OCI-LY7 (cell line): Measurements from ENCODE around the gene HSD17B13. TPM values are rescaled to one million over a fixed set of nuclear protein-coding genes. Genes with fewer than 3 reads are reported as not detected.

ENCODE experiments used
- BruUV-seq: library from RNA; stranded (reverse); fragments of 400-500 nt; replicated peaks from 2 replicates; lab custom pipeline; 2021; lab: Mats Ljungman, UMichigan
- CTCF ChIA-PET: fragments of 300-600 bp; sonication (Branson Sonifier 250); formaldehyde crosslinking; loops from one replicate; lab custom pipeline; 2022; ENCODE audit warnings: antibody characterized with exemption; ENCODE audit not compliant: unreplicated experiment; lab: Charles Lee
- POLR2A ChIA-PET: fragments of 300-600 bp; sonication (Branson Sonifier 250); formaldehyde crosslinking; loops from one replicate; lab custom pipeline; 2022; ENCODE audit warnings: antibody characterized with exemption; lab: Charles Lee
- DNase-seq: peaks from one replicate; pipeline ENCODE4 v3.0.0-alpha.2; 2015; ENCODE audit warnings: low spot score
- H2AFZ ChIP-seq: fragments of 200-600 bp; sonication (generic), shearing (Covaris generic); 2 replicates; pipeline ENCODE4 v1.6.1; 2014; ENCODE audit warnings: mild to moderate bottlenecking, antibody characterized with exemption, low read length, moderate library complexity
- H3K27ac ChIP-seq: fragments of 200-600 bp; sonication (generic); 2 replicates; pipeline ENCODE4 v1.5.1; 2014; ENCODE audit warnings: mixed run types, low read depth, mild to moderate bottlenecking, moderate library complexity, low read length, inconsistent platforms; ENCODE audit not compliant: poor library complexity, severe bottlenecking
- H3K36me3 ChIP-seq: fragments of 200-600 bp; sonication (generic); 2 replicates; pipeline ENCODE4 v1.6.1; 2014; ENCODE audit warnings: mild to moderate bottlenecking, antibody characterized with exemption, low read length, moderate library complexity, mixed read lengths; ENCODE audit not compliant: insufficient read depth
- H3K4me1 ChIP-seq: fragments of 200-600 bp; sonication (generic); 2 replicates; pipeline ENCODE4 v1.5.1; 2014; ENCODE audit warnings: mild to moderate bottlenecking, low read length; ENCODE audit not compliant: insufficient read depth, poor library complexity, severe bottlenecking
- H3K4me2 ChIP-seq: fragments of 200-600 bp; sonication (generic); 2 replicates; pipeline ENCODE4 v1.6.1; 2014; ENCODE audit warnings: mild to moderate bottlenecking, low read length
- H3K4me3 ChIP-seq: fragments of 200-600 bp; sonication (generic); 2 replicates; pipeline ENCODE4 v1.5.1; 2014; ENCODE audit warnings: mild to moderate bottlenecking, low read depth, low read length; ENCODE audit not compliant: poor library complexity, severe bottlenecking
- H3K79me2 ChIP-seq: fragments of 200-600 bp; sonication (generic); 2 replicates; pipeline ENCODE4 v1.6.1; 2016; ENCODE audit warnings: low read depth, mild to moderate bottlenecking, low read length, moderate library complexity, mixed read lengths; ENCODE audit not compliant: insufficient read depth
- H3K9me2 ChIP-seq: fragments of 200-600 bp; sonication (generic); 2 replicates; pipeline ENCODE4 v1.6.1; 2016; ENCODE audit warnings: mild to moderate bottlenecking, low read length, mixed read lengths; ENCODE audit not compliant: insufficient read depth
- H3K9me3 ChIP-seq: fragments of 200-600 bp; sonication (generic); 2 replicates; pipeline ENCODE4 v1.6.1; 2014; ENCODE audit warnings: mild to moderate bottlenecking, mixed run types, low read length, mixed read lengths
- H4K20me1 ChIP-seq: fragments of 200-600 bp; sonication (generic); 2 replicates; pipeline ENCODE4 v1.6.1; 2014; ENCODE audit warnings: mild to moderate bottlenecking, antibody characterized with exemption, low read length, moderate library complexity, mixed read lengths; ENCODE audit not compliant: insufficient read depth
- CTCF ChIP-seq: fragments of 200-600 bp; sonication (generic); conservative IDR thresholded peaks from 2 replicates; pipeline ENCODE4 v1.5.1; 2014; ENCODE audit warnings: mild to moderate bottlenecking, antibody characterized with exemption, low read length, moderate library complexity, mixed read lengths
- EZH2phosphoT487 ChIP-seq: fragments of 200-600 bp; sonication (generic); IDR thresholded peaks from 2 replicates; pipeline ENCODE4 v1.6.1; 2018; ENCODE audit warnings: low read depth, borderline replicate concordance, mild to moderate bottlenecking, mixed run types, antibody characterized with exemption, low read length, moderate library complexity, mixed read lengths
- intact Hi-C: fragments of 100-400 bp; cut with micrococcal nuclease; formaldehyde crosslinking; loops from one replicate; pipeline ENCODE4 v1.10.0; 2022; ENCODE audit not compliant: unreplicated experiment
- total RNA-seq, 2 experiments: library from RNA; depleted of rRNA in 1 of 2; stranded (reverse); fragments of >200 nt in 1 of 2; shearing (Covaris generic) in 1 of 2; gene quantifications; 2 replicates each; pipeline ENCODE4 v1.2.3, GENCODE V29; 2014 to 2022

HSD17B13 gene
- total RNA-seq, 2 experiments from 2014 or later = not detected

GRCh38 chr4:87366521-87367162 lies 44.0 kb upstream of the HSD17B13 start:
- Histone ChIP-seq H2AFZ (no peak overlapping the region), H3K4me3 (no peak overlapping the region), H3K27ac (no peak overlapping the region), H3K9me2 (no peaks in the 10 kb centered on the region), H3K36me3 (peaks cover 44% of the 10 kb centered on the region), H3K4me2 (no peak overlapping the region), H3K9me3 (peaks cover 6% of the 10 kb centered on the region; the same call in 1 of the 2 replicates), H3K79me2 (no peaks in the 10 kb centered on the region), H3K4me1 (no peaks in the 10 kb centered on the region), H4K20me1 (no peaks in the 10 kb centered on the region)
- ChIA-PET CTCF (no interaction called here), POLR2A (interaction anchor here (1.0 kb wide), 1 partner anchor 14 kb away, joined by 3 read pairs; no protein-coding TSS in a partner anchor)
- DNase-seq = no peak
- no peak for TF ChIP-seq EZH2phosphoT487
- TF ChIP-seq CTCF = no peak
- BruUV-seq = no TSS peak
- intact Hi-C loops = no loop called here

DNA sequence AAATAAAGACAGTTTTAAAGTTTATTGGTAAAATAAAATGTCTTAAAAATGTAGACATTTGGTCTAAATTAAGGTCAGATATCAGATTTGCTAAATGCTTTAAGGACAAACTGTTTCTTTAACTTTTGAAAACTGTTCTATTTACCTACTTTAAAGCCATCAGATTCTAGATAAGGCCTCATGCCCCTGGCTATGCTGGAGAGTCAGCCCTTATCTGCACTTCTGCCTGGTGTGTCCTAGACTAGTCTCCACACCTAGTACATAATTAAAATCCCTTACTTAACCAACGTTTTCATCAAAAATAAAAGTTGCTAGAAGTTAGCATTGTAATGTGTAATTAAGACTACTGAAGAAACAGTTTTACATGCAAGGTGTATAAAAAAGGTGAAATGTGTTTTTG lies 42.7 kb upstream of the HSD17B13 start:
- ChIA-PET POLR2A (no interaction called here), CTCF (no interaction called here)
- no peaks in the 10 kb centered on the region for H3K9me2 ChIP-seq
- H3K4me1 ChIP-seq = no peaks in the 10 kb centered on the region
- intact Hi-C loops = no loop called here
- peaks cover 6% of the 10 kb centered on the region; the same call in 1 of the 2 replicates for H3K9me3 ChIP-seq
- H3K4me2 ChIP-seq = no peak overlapping the region
- H2AFZ ChIP-seq = no peak overlapping the region
- BruUV-seq = no TSS peak
- TF ChIP-seq CTCF = no peak
- H3K36me3 ChIP-seq = peaks cover 36% of the 10 kb centered on the region
- no peak overlapping the region for H3K27ac ChIP-seq
- H4K20me1 ChIP-seq = no peaks in the 10 kb centered on the region
- no peak for DNase-seq
- no peak overlapping the region for H3K4me3 ChIP-seq
- no peaks in the 10 kb centered on the region for H3K79me2 ChIP-seq

DNA sequence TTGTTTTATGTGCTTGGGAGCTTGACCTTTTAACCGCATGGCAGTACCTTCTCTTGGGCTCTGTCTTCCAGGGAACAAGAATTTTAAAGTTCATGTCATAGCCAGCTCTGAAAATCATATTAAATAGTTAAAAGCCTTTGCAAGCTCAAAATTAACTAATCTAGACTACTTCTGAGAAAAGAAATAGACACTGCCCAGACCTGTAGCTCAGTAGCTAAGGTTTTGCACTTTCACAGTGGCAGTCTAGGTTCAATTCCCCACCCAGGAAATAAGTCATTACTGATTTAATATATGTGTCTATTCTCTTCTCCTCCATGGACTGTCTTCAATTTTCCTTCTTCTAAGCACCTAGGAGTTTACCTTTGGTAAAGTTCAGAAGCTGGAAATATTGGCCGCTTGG lies 40.9 kb upstream of the HSD17B13 start:
- Histone ChIP-seq H3K36me3 (peaks cover 36% of the 10 kb centered on the region), H3K27ac (no peak overlapping the region), H3K4me3 (no peak overlapping the region), H3K79me2 (no peaks in the 10 kb centered on the region), H4K20me1 (no peaks in the 10 kb centered on the region), H3K9me3 (peaks cover 6% of the 10 kb centered on the region; the same call in 1 of the 2 replicates), H3K4me2 (no peak overlapping the region), H3K9me2 (no peaks in the 10 kb centered on the region), H3K4me1 (no peaks in the 10 kb centered on the region), H2AFZ (no peak overlapping the region)
- intact Hi-C loops = no loop called here
- no TSS peak for BruUV-seq
- no peak for TF ChIP-seq CTCF
- TF ChIP-seq EZH2phosphoT487 = no peak
- ChIA-PET CTCF (no interaction called here), POLR2A (interaction anchor here (0.6 to 1.2 kb wide), 6 partner anchors 26 to 557 kb away, joined by 3 to 5 read pairs (median 4); no protein-coding TSS in a partner anchor)
- no peak for DNase-seq
